ENCODE data around the gene HEG1. TPM values are rescaled to one million over a fixed set of nuclear protein-coding genes. Genes with fewer than 3 reads are reported as not detected.

The HEG1 gene
- total and polyA plus RNA-seq, 4 donors = 20.2 to 32.5 (median 26.3) TPM

DNA sequence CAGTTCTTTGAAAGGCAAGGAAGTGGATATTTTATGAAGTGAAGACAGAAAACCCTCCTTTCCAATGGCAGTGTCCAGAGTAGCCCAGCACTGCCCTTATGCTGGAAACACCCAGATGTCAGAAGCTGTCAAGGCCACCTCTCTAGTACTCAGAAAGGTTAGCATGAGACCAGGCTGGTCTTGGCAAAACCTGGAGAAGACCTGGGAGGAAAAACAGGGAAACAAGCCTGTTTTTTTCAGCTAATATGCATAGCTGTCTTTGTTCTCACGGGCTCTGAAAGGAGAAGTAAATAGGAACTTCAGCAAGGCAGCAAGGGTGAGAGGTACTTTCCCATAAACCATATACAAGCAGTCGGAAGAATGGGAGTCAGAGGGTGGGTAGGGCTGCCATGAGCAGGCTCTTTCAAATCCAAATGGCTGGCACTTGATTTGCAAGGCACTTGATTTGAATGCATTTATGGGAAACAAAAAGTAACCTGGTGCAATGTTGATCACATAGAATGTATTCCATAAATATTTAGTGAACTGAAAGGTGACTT is 55.8 kb downstream of the HEG1 start:
- no CpG with 5 or more reads among the region's 2 CpGs for WGBS (ENCODE audit: insufficient coverage)
- Histone ChIP-seq H3K36me3 (ENCODE audit: control insufficient read depth, insufficient read depth, low read length) (peaks cover 1% of the 10 kb centered on the region), H3K27ac (ENCODE audit: low read depth, low read length) (no peak overlapping the region), H3K4me3 (ENCODE audit: low read depth, low read length) (no peak overlapping the region), H3K27me3 (ENCODE audit: control insufficient read depth, insufficient read depth, low read length) (no peaks in the 10 kb centered on the region), H3K4me1 (ENCODE audit: control insufficient read depth, insufficient read depth, low read length) (peaks cover 30% of the 10 kb centered on the region), H3K9me3 (ENCODE audit: control insufficient read depth, insufficient read depth, low read length) (no peaks in the 10 kb centered on the region)
- no peak for DNase-seq (ENCODE audit: low read depth in 4 of 6, low spot score in 6 of 6)

GRCh38 chr3:124999317-124999716 is 56.5 kb downstream of the HEG1 start:
- H3K9me3 ChIP-seq (ENCODE audit: control insufficient read depth, insufficient read depth, low read length) = no peaks in the 10 kb centered on the region
- 70% methylated on average over 1 of the region's 1 CpG for WGBS (ENCODE audit: insufficient coverage)
- DNase-seq (ENCODE audit: low read depth in 4 of 6, low spot score in 6 of 6) = no peak
- peaks cover 5% of the 10 kb centered on the region for H3K36me3 ChIP-seq (ENCODE audit: control insufficient read depth, insufficient read depth, low read length)
- H3K4me1 ChIP-seq (ENCODE audit: control insufficient read depth, insufficient read depth, low read length) = peaks cover 28% of the 10 kb centered on the region
- H3K4me3 ChIP-seq (ENCODE audit: low read depth, low read length) = no peak overlapping the region
- no peaks in the 10 kb centered on the region for H3K27me3 ChIP-seq (ENCODE audit: control insufficient read depth, insufficient read depth, low read length)
- no peak overlapping the region for H3K27ac ChIP-seq (ENCODE audit: low read depth, low read length)

GRCh38 chr3:124998247-124998630 is 57.6 kb downstream of the HEG1 start:
- no peak for DNase-seq (ENCODE audit: low read depth in 4 of 6, low spot score in 6 of 6)
- 89% methylated on average over 2 of the region's 3 CpGs for WGBS (ENCODE audit: insufficient coverage)
- Histone ChIP-seq H3K4me3 (ENCODE audit: low read depth, low read length) (no peak overlapping the region), H3K27ac (ENCODE audit: low read depth, low read length) (no peak overlapping the region), H3K36me3 (ENCODE audit: control insufficient read depth, insufficient read depth, low read length) (peaks cover 5% of the 10 kb centered on the region), H3K27me3 (ENCODE audit: control insufficient read depth, insufficient read depth, low read length) (no peaks in the 10 kb centered on the region), H3K9me3 (ENCODE audit: control insufficient read depth, insufficient read depth, low read length) (no peaks in the 10 kb centered on the region), H3K4me1 (ENCODE audit: control insufficient read depth, insufficient read depth, low read length) (peaks cover 19% of the 10 kb centered on the region)

DNA sequence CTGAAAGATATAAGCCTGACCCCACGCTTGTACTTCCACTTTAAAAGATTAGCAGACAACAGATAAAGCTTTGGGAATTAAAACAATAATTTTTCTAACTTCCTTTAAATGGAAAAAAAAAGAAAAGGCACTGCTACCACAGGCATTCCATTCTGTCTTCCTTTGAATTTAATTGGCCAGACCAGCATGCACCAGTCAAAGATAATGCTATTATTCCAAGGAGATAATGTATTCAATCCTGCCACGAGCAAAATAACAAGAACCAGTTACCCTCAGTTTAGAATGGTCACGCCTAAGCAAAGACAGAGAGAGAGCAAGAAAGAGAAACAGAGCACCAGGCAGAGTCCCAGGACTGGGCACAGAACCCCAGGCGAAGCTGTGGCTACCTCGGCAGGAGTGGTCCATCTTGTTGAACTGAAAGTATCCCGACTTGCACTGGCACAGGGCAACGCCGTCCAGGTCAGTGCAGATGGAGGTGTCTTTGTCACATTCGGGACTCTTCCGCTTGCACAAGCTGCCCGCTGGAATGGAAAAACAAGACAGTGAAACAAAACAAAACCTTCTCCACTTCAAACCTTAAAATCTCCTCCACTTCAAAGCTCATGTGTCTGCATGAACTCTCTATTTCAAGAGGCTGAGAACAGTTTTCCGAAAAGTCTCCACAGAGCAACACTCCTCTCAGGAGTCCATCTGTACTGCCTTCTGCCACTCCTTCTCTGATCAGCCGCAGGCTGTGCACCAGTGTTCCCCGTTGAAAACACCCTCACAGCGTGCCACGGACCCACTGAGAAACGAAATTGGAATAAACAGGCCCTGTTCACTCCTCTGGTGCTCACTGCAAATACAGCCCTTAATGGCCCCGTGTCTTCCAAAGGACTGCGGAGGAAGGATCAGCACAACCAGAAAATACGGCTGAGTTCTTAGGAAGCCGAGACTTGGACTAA is 58.2 kb downstream of the HEG1 start:
- Histone ChIP-seq H3K4me3 (ENCODE audit: low read depth, low read length) (no peak overlapping the region), H3K27me3 (ENCODE audit: control insufficient read depth, insufficient read depth, low read length) (no peaks in the 10 kb centered on the region), H3K36me3 (ENCODE audit: control insufficient read depth, insufficient read depth, low read length) (peaks cover 5% of the 10 kb centered on the region), H3K4me1 (ENCODE audit: control insufficient read depth, insufficient read depth, low read length) (peaks cover 15% of the 10 kb centered on the region), H3K9me3 (ENCODE audit: control insufficient read depth, insufficient read depth, low read length) (no peaks in the 10 kb centered on the region), H3K27ac (ENCODE audit: low read depth, low read length) (no peak overlapping the region)
- DNase-seq (ENCODE audit: low read depth in 4 of 6, low spot score in 6 of 6) = peak in 1 of 6 donors; percentile 83
- 82% methylated on average over 19 of the region's 21 CpGs for WGBS (ENCODE audit: insufficient coverage)

DNA sequence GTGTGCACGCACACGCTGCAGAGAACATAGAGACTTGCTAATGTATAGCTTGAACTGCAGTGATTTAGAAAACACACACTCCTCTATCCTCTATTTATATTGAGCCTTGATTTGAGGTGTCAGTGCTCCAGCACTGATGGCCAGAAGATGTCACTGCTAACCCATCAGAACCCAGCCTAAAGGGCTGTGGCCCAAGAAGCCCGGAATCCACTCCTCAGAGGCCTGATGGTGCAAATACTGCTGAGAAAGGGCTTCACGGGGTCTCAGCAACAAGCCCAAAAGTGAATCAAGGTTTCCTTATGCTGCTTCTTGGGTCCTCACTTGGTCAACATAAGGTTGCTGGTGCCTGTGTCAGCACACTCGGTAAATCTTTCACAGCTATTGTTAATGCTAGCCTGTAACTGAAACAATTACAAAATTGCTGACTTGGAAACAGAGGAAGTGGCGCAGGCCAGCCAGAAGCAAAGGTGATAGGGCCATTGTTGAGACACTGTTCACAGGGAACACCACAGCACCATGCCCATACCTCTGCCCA is 60.3 kb downstream of the HEG1 start:
- Histone ChIP-seq H3K27ac (ENCODE audit: low read depth, low read length) (no peak overlapping the region), H3K4me3 (ENCODE audit: low read depth, low read length) (no peak overlapping the region), H3K27me3 (ENCODE audit: control insufficient read depth, insufficient read depth, low read length) (no peaks in the 10 kb centered on the region), H3K9me3 (ENCODE audit: control insufficient read depth, insufficient read depth, low read length) (no peaks in the 10 kb centered on the region), H3K36me3 (ENCODE audit: control insufficient read depth, insufficient read depth, low read length) (peaks cover 5% of the 10 kb centered on the region), H3K4me1 (ENCODE audit: control insufficient read depth, insufficient read depth, low read length) (peaks cover 8% of the 10 kb centered on the region)
- peak; percentile 46 to 94 (median 67) for DNase-seq (ENCODE audit: low read depth in 4 of 6, low spot score in 6 of 6)
- WGBS (ENCODE audit: insufficient coverage) = 26% methylated on average over 4 of the region's 6 CpGs

DNA sequence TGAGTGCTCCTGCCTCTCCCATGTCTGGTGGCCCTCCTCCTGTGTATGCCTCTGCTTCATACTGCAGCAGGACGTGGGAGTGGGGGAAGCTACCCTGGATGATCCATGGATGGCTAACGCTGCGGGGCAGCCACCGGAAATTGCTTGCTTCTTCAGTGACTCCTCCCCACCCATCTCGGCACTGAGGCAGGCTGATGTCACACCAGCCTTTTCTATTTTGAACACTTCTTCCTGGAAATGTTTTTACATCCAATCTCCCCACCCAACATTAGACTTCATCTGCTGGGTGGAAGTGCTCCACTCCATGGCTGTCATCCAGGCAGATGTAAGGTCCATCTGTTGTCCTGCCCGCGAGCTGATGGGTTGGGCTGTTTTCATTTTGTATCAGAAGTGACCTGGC is 62.3 kb downstream of the HEG1 start:
- no peak overlapping the region for H3K27ac ChIP-seq (ENCODE audit: low read depth, low read length)
- no peak for DNase-seq (ENCODE audit: low read depth in 4 of 6, low spot score in 6 of 6)
- H3K27me3 ChIP-seq (ENCODE audit: control insufficient read depth, insufficient read depth, low read length) = no peaks in the 10 kb centered on the region
- H3K4me1 ChIP-seq (ENCODE audit: control insufficient read depth, insufficient read depth, low read length) = peaks cover 5% of the 10 kb centered on the region
- H3K9me3 ChIP-seq (ENCODE audit: control insufficient read depth, insufficient read depth, low read length) = no peaks in the 10 kb centered on the region
- H3K4me3 ChIP-seq (ENCODE audit: low read depth, low read length) = no peak overlapping the region
- peaks cover 5% of the 10 kb centered on the region for H3K36me3 ChIP-seq (ENCODE audit: control insufficient read depth, insufficient read depth, low read length)
- 97% methylated on average over 6 of the region's 7 CpGs for WGBS (ENCODE audit: insufficient coverage)

DNA sequence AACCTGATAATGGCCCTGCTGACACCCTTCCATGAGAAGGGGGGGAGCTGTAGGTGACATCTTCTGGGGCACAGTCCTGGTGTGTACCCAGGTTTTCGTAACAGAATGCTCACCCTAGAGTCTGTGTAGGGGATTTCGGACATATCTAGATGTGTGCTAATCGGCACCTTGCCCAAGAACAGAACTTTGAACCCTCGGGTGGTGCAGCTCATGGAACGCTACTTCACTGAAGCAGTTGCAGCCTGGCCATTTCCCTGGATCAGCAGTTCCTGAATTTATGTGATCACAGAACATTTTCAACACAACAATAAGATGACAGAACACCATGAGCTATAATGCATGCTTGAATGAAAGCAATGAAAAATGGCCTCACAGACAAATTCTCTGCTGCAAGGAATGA is 63.8 kb downstream of the HEG1 start:
- Histone ChIP-seq H3K27ac (ENCODE audit: low read depth, low read length) (no peak overlapping the region), H3K9me3 (ENCODE audit: control insufficient read depth, insufficient read depth, low read length) (no peaks in the 10 kb centered on the region), H3K4me1 (ENCODE audit: control insufficient read depth, insufficient read depth, low read length) (peaks cover 5% of the 10 kb centered on the region), H3K27me3 (ENCODE audit: control insufficient read depth, insufficient read depth, low read length) (no peaks in the 10 kb centered on the region), H3K4me3 (ENCODE audit: low read depth, low read length) (no peak overlapping the region), H3K36me3 (ENCODE audit: control insufficient read depth, insufficient read depth, low read length) (peaks cover 5% of the 10 kb centered on the region)
- DNase-seq (ENCODE audit: low read depth in 4 of 6, low spot score in 6 of 6) = peak in 1 of 6 donors; percentile 32
- WGBS (ENCODE audit: insufficient coverage) = 88% methylated on average over 3 of the region's 5 CpGs

DNA sequence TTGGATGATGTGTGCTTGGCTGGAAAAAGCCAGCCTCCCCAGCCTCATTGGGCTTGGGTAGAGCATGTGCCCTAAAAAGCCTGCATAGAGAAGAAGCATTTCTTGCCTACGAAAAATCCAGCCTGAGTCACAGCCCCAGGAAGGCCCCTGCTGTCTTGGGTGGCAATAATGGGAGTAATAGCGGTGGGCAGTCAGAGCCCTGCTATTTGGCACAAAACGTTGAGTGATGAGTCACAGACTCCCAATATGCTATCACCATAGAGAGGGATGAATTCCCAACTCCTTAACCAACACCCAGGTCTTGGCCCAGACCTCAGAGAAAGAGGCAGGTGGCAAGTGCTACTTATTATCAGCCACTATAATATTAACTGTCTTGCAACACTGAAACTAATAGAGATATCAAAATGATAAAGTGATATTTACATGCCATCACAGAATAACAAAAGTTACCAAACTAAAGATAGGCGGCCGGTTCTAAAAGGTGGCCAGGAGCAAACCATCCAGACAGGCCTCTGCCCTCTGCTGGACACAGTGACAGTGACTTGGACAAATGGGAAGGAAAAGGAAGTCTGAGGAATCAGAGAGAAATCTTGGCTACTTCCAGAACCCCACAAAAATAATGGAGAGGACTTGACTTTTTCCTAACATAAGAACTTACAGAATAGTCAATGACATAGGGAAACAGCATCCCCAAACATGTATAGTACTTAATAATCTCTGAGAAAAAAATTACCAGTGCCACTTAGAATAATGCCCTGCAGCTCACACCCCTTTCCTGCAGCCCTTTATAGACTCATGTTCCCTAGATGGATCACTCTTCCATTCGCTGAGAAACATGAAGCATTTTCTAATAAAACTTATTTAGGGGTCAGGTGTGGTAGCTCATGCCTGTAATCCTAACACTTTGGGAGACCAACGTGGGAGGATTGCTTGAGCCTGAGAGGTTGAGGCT is 69.3 kb downstream of the HEG1 start:
- H3K27ac ChIP-seq (ENCODE audit: low read depth, low read length) = no peak overlapping the region
- DNase-seq (ENCODE audit: low read depth in 4 of 6, low spot score in 6 of 6) = peak in 1 of 6 donors; percentile 55
- no peak overlapping the region for H3K4me3 ChIP-seq (ENCODE audit: low read depth, low read length)
- H3K27me3 ChIP-seq (ENCODE audit: control insufficient read depth, insufficient read depth, low read length) = no peaks in the 10 kb centered on the region
- no peaks in the 10 kb centered on the region for H3K9me3 ChIP-seq (ENCODE audit: control insufficient read depth, insufficient read depth, low read length)
- WGBS (ENCODE audit: insufficient coverage) = 88% methylated on average over 1 of the region's 7 CpGs
- H3K36me3 ChIP-seq (ENCODE audit: control insufficient read depth, insufficient read depth, low read length) = no peaks in the 10 kb centered on the region
- no peaks in the 10 kb centered on the region for H3K4me1 ChIP-seq (ENCODE audit: control insufficient read depth, insufficient read depth, low read length)

GRCh38 chr3:124985349-124985748 is 70.4 kb downstream of the HEG1 start:
- no peaks in the 10 kb centered on the region for H3K9me3 ChIP-seq (ENCODE audit: control insufficient read depth, insufficient read depth, low read length)
- 97% methylated on average over 4 of the region's 4 CpGs for WGBS (ENCODE audit: insufficient coverage)
- H3K36me3 ChIP-seq (ENCODE audit: control insufficient read depth, insufficient read depth, low read length) = no peaks in the 10 kb centered on the region
- no peaks in the 10 kb centered on the region for H3K27me3 ChIP-seq (ENCODE audit: control insufficient read depth, insufficient read depth, low read length)
- DNase-seq (ENCODE audit: low read depth in 4 of 6, low spot score in 6 of 6) = no peak
- H3K27ac ChIP-seq (ENCODE audit: low read depth, low read length) = no peak overlapping the region
- no peak overlapping the region for H3K4me3 ChIP-seq (ENCODE audit: low read depth, low read length)
- H3K4me1 ChIP-seq (ENCODE audit: control insufficient read depth, insufficient read depth, low read length) = no peaks in the 10 kb centered on the region

Data from spinal cord (tissue), 10 donors.